H1 (cell line): Measurements from ENCODE around the gene C14orf132. TPM values are rescaled to one million over a fixed set of nuclear protein-coding genes. Genes with fewer than 3 reads are reported as not detected.

Experiments
- CTCF ChIA-PET: fragments of 300-600 bp; sonication (Branson Sonifier 250); formaldehyde crosslinking; loops from one replicate; lab custom pipeline; 2021; ENCODE audit not compliant: partially characterized antibody; lab: Charles Lee
- POLR2A ChIA-PET: fragments of 300-600 bp; sonication (Branson Sonifier 250); formaldehyde crosslinking; loops from one replicate; lab custom pipeline; 2021; ENCODE audit warnings: inconsistent platforms; ENCODE audit not compliant: partially characterized antibody; lab: Charles Lee
- DNase-seq, 2 experiments: peaks; one replicate each; pipeline versions ENCODE4 v3.0.0 to v3.0.0-alpha.2; 2010 to 2022; ENCODE audit warnings: low spot score in 2 of 2, low read depth in 1 of 2, mixed read lengths in 1 of 2
- FAIRE-seq: peaks from 2 replicates; lab custom pipeline; 2011; peaks lifted over from hg19 to GRCh38; lab: Jason Lieb, UNC
- H2AFZ ChIP-seq: 2 replicates; pipeline ENCODE4 v1.8.1; 2012; ENCODE audit warnings: low read length, inconsistent platforms
- H2AK5ac ChIP-seq: 2 replicates; pipeline ENCODE4 v1.6.1; 2013; ENCODE audit warnings: low read depth, low read length
- H2BK120ac ChIP-seq: replicated peaks from 2 replicates; pipeline ENCODE3; 2013; ENCODE audit warnings: low read depth, low read length, inconsistent platforms
- H2BK12ac ChIP-seq: 2 replicates; pipeline ENCODE4 v1.6.1; 2013; ENCODE audit warnings: low read depth, low read length
- H2BK15ac ChIP-seq: 2 replicates; pipeline ENCODE4 v1.6.1; 2013; ENCODE audit warnings: low read length
- H2BK20ac ChIP-seq: 2 replicates; pipeline ENCODE4 v1.6.1; 2013; ENCODE audit warnings: low read length
- H2BK5ac ChIP-seq: 2 replicates; pipeline ENCODE4 v1.6.1; 2013; ENCODE audit warnings: low read depth, low read length
- H3K14ac ChIP-seq: 2 replicates; pipeline ENCODE4 v1.6.1; 2013; ENCODE audit warnings: inconsistent platforms; ENCODE audit not compliant: insufficient read length
- H3K18ac ChIP-seq: 2 replicates; pipeline ENCODE4 v1.6.1; 2013; ENCODE audit warnings: low read length; ENCODE audit errors: extremely low read depth
- H3K23ac ChIP-seq: 2 replicates; pipeline ENCODE4 v1.6.1; 2013; ENCODE audit warnings: inconsistent platforms; ENCODE audit not compliant: insufficient read length
- H3K23me2 ChIP-seq: 2 replicates; pipeline ENCODE4 v1.6.1; 2013; ENCODE audit warnings: low read depth, low read length
- H3K27ac ChIP-seq: 2 replicates; pipeline ENCODE4 v1.6.1; 2011; ENCODE audit warnings: low read depth, low read length, inconsistent platforms
- H3K27me3 ChIP-seq, 4 experiments: replicated peaks in 1 of 4; 1 replicate in 1 of 4; 2 replicates in 3 of 4; pipeline versions ENCODE4 v1.6.1 to v1.8.1; 2011 to 2013; ENCODE audit warnings: low read length in 3 of 4, mild to moderate bottlenecking in 3 of 4, inconsistent platforms in 2 of 4, mixed read lengths in 2 of 4, moderate library complexity in 1 of 4; ENCODE audit not compliant: control insufficient read depth in 3 of 4, insufficient read depth in 3 of 4; ENCODE audit errors: extremely low read depth in 1 of 4
- H3K36me3 ChIP-seq, 4 experiments: 2 replicates each; pipeline versions ENCODE4 v1.6.1 to v1.8.1; 2011 to 2013; ENCODE audit warnings: mild to moderate bottlenecking in 4 of 4, low read length in 3 of 4, moderate library complexity in 2 of 4, control low read depth in 1 of 4, inconsistent platforms in 1 of 4; ENCODE audit not compliant: insufficient read depth in 4 of 4, control insufficient read depth in 2 of 4
- H3K4ac ChIP-seq: replicated peaks from 2 replicates; pipeline ENCODE3; 2013; ENCODE audit warnings: low read length, low read depth, mixed read lengths, inconsistent platforms; ENCODE audit not compliant: insufficient read length
- H3K4me1 ChIP-seq, 4 experiments: replicated peaks in 1 of 4; 1 replicate in 1 of 4; 2 replicates in 3 of 4; pipeline versions ENCODE4 v1.6.1 to v1.8.1; 2011 to 2013; ENCODE audit warnings: low read length in 3 of 4, inconsistent platforms in 2 of 4, mixed read lengths in 1 of 4; ENCODE audit not compliant: insufficient read depth in 4 of 4, control insufficient read depth in 3 of 4
- H3K4me2 ChIP-seq, 2 experiments: 2 replicates each; pipeline versions ENCODE4 v1.6.1 to v1.8.1; 2011 to 2013; ENCODE audit warnings: low read depth in 2 of 2, low read length in 2 of 2, control low read depth in 1 of 2, inconsistent platforms in 1 of 2, mild to moderate bottlenecking in 1 of 2; ENCODE audit not compliant: insufficient read depth in 1 of 2
- H3K4me3 ChIP-seq, 4 experiments: fragments of 200-600, 300-600 bp in 1 of 4; sonication (generic), shearing (Covaris generic), sonication (Bioruptor Twin) in 1 of 4; 2 replicates each; pipeline versions ENCODE4 v1.5.1 to v1.8.1; 2011 to 2016; ENCODE audit warnings: low read length in 4 of 4, low read depth in 3 of 4, control low read depth in 2 of 4, inconsistent platforms in 2 of 4, mild to moderate bottlenecking in 2 of 4, mixed read lengths in 1 of 4, moderate library complexity in 1 of 4; ENCODE audit not compliant: insufficient read depth in 2 of 4; ENCODE audit errors: extremely low read depth in 1 of 4
- H3K56ac ChIP-seq: replicated peaks from 2 replicates; pipeline ENCODE3; 2013; ENCODE audit warnings: low read depth, mild to moderate bottlenecking, mixed read lengths, low read length, inconsistent platforms; ENCODE audit not compliant: insufficient read length
- H3K79me1 ChIP-seq: 2 replicates; pipeline ENCODE4 v1.6.1; 2013; ENCODE audit warnings: low read depth, low read length, control low read depth
- H3K79me2 ChIP-seq, 2 experiments: 2 replicates each; pipeline versions ENCODE4 v1.6.1 to v1.8.1; 2012 to 2013; ENCODE audit warnings: low read length in 2 of 2, mild to moderate bottlenecking in 2 of 2, inconsistent platforms in 1 of 2; ENCODE audit not compliant: insufficient read depth in 2 of 2, control insufficient read depth in 1 of 2
- H3K9ac ChIP-seq, 4 experiments: replicated peaks in 1 of 4; 1 replicate in 1 of 4; 2 replicates in 3 of 4; pipeline versions ENCODE4 v1.6.1 to v1.8.1; 2011 to 2013; ENCODE audit warnings: low read depth in 3 of 4, low read length in 3 of 4, control low read depth in 2 of 4, mild to moderate bottlenecking in 2 of 4, moderate library complexity in 2 of 4, inconsistent platforms in 1 of 4; ENCODE audit errors: extremely low read depth in 1 of 4
- H3K9me3 ChIP-seq, 2 experiments: 2 replicates each; pipeline versions ENCODE4 v1.6.1 to v1.8.1; 2012 to 2013; ENCODE audit warnings: mild to moderate bottlenecking in 2 of 2, moderate library complexity in 2 of 2, control low read depth in 1 of 2, inconsistent platforms in 1 of 2, low read depth in 1 of 2, low read length in 1 of 2, mixed read lengths in 1 of 2; ENCODE audit not compliant: insufficient read depth in 2 of 2
- H4K20me1 ChIP-seq, 2 experiments: replicated peaks in 1 of 2; 2 replicates each; pipeline versions ENCODE3 to v1.8.1; 2011 to 2013; ENCODE audit warnings: inconsistent platforms in 2 of 2, low read length in 2 of 2, mild to moderate bottlenecking in 1 of 2; ENCODE audit not compliant: insufficient read depth in 2 of 2, control insufficient read depth in 1 of 2
- H4K5ac ChIP-seq: 2 replicates; pipeline ENCODE4 v1.6.1; 2013; ENCODE audit warnings: low read length, low read depth, mixed read lengths, inconsistent platforms; ENCODE audit not compliant: insufficient read length
- H4K8ac ChIP-seq: 2 replicates; pipeline ENCODE4 v1.8.0; 2013; ENCODE audit warnings: mild to moderate bottlenecking, moderate library complexity, low read length, inconsistent platforms; ENCODE audit not compliant: insufficient read depth; ENCODE audit errors: extremely low read depth
- H4K91ac ChIP-seq: replicated peaks from 2 replicates; pipeline ENCODE3; 2013; ENCODE audit warnings: low read length, mixed read lengths, inconsistent platforms; ENCODE audit not compliant: insufficient read length
- BCL11A ChIP-seq, 2 experiments: IDR thresholded peaks; one replicate each; pipeline ENCODE4 v1.6.1; 2011; ENCODE audit warnings: low read depth in 2 of 2, low read length in 2 of 2, mild to moderate bottlenecking in 2 of 2
- BRCA1 ChIP-seq: IDR thresholded peaks from 2 replicates; pipeline ENCODE4 v1.6.1; 2012; ENCODE audit warnings: low read depth, low read length, improper control_type of control experiment
- CBX8 ChIP-seq: fragments of 300-800, 300-1000 bp; sonication (generic); IDR thresholded peaks from 2 replicates; pipeline ENCODE4 v1.7.1; 2016; ENCODE audit warnings: low read depth, low read length, borderline replicate concordance
- CREB1 ChIP-seq: IDR thresholded peaks from 2 replicates; pipeline ENCODE4 v1.6.1; 2012; ENCODE audit warnings: inconsistent platforms
- CTCF ChIP-seq, 3 experiments: IDR thresholded peaks; 1 replicate in 2 of 3; 2 replicates in 1 of 3; pipeline versions ENCODE4 v1.5.1 to v1.6.1; 2011; ENCODE audit warnings: low read length in 3 of 3, mild to moderate bottlenecking in 3 of 3, inconsistent platforms in 2 of 3, low read depth in 1 of 3, moderate library complexity in 1 of 3; ENCODE audit not compliant: insufficient read depth in 1 of 3; ENCODE audit errors: control extremely low read depth in 1 of 3
- EGR1 ChIP-seq: IDR thresholded peaks from 2 replicates; pipeline ENCODE4 v1.6.1; 2011; ENCODE audit warnings: low read depth, low read length, borderline replicate concordance
- FOSL1 ChIP-seq: IDR thresholded peaks from 2 replicates; pipeline ENCODE4 v1.6.1; 2011; ENCODE audit warnings: mild to moderate bottlenecking, low read depth, low read length, moderate library complexity; ENCODE audit not compliant: insufficient read depth
- HDAC2 ChIP-seq, 2 experiments: fragments of 300-600 bp in 1 of 2; sonication (generic) in 1 of 2; IDR thresholded peaks; 2 replicates each; pipeline ENCODE4 v1.6.1; 2011 to 2012; ENCODE audit warnings: low read depth in 2 of 2, low read length in 2 of 2, mild to moderate bottlenecking in 2 of 2, moderate library complexity in 2 of 2, borderline replicate concordance in 1 of 2, inconsistent platforms in 1 of 2
- HDAC6 ChIP-seq: IDR thresholded peaks from one replicate; pipeline ENCODE4 v1.7.1; 2012; ENCODE audit warnings: low read depth, mild to moderate bottlenecking, inconsistent platforms, low read length, moderate library complexity
- MAX ChIP-seq: IDR thresholded peaks from 2 replicates; pipeline ENCODE4 v1.6.1; 2012; ENCODE audit warnings: inconsistent platforms
- SRF ChIP-seq: IDR thresholded peaks from 2 replicates; pipeline ENCODE4 v1.6.1; 2011; ENCODE audit warnings: mild to moderate bottlenecking, low read depth, low read length, moderate library complexity
- WGBS, 2 experiments: shearing (Covaris generic) in 1 of 2; methylation state at CpG; one replicate each; pipeline versions ENCODE4 v1.1.6 to v1.1.7; 2013 to 2015; ENCODE audit warnings: low lambda C conversion rate in 2 of 2, mixed read lengths in 2 of 2, inconsistent platforms in 1 of 2, low coverage in 1 of 2, missing lambda C conversion rate in 1 of 2; ENCODE audit not compliant: insufficient replicate concordance in 2 of 2, insufficient coverage in 1 of 2, insufficient read length in 1 of 2; ENCODE audit errors: extremely low coverage in 1 of 2, missing lambda C conversion rate in 1 of 2; 5-methylcytosine and 5-hydroxymethylcytosine counted together
- polyA plus RNA-seq, 7 experiments: library from polyadenylated mRNA; depleted of rRNA in 3 of 7; stranded (reverse) in 5 of 7; unstranded in 2 of 7; fragments of >200 nt in 5 of 7; fragments of 200-250 nt in 2 of 7; gene quantifications; 1 replicate in 5 of 7; 2 replicates in 1 of 7; 4 replicates in 1 of 7; pipeline versions ENCODE4 v1.2.1 to v1.2.3, GENCODE V29; 2011 to 2013; ENCODE audit warnings: missing spikeins in 2 of 7, mixed read lengths in 2 of 7
- total RNA-seq: library from RNA; stranded (reverse); fragmentation: NEBNext Ultra II Directional; extraction: Animal tissue kit (Norgen Biotek cat#: 25700); gene quantifications from 2 replicates; pipeline ENCODE4 v1.2.1, GENCODE V29; 2021

C14orf132 gene
- total and polyA plus RNA-seq, 2 of the 8 experiments (the other 6 are each of a cell fraction or from before 2014, with no cell fraction given), result 11.7 to 32.5 TPM

- DNase-seq, result no peak
- H2AFZ ChIP-seq, result no peak overlapping the region
- H3K79me1 ChIP-seq, result no peaks in the 10 kb centered on the region
- no peaks in the 10 kb centered on the region for H3K23me2 ChIP-seq
- no peak for FAIRE-seq
- H2BK15ac ChIP-seq, result no peak overlapping the region
- H4K8ac ChIP-seq, result no peak overlapping the region
- no peaks in the 10 kb centered on the region for H4K20me1 ChIP-seq
- ChIA-PET CTCF (interaction anchor here (1.0 kb wide), 1 partner anchor 9 kb away, joined by 5 read pairs; no protein-coding TSS in a partner anchor), POLR2A (no interaction called here)
- H3K4me3 ChIP-seq, result no peak overlapping the region
- H2AK5ac ChIP-seq, result no peak overlapping the region
- H3K9me3 ChIP-seq, result no peaks in the 10 kb centered on the region
- no peak overlapping the region for H3K14ac ChIP-seq
- H3K4me1 ChIP-seq, result no peaks in the 10 kb centered on the region
- H3K79me2 ChIP-seq, result no peaks in the 10 kb centered on the region
- H2BK20ac ChIP-seq, result no peak overlapping the region
- no peak overlapping the region for H2BK12ac ChIP-seq
- no peak overlapping the region for H3K18ac ChIP-seq
- H3K27ac ChIP-seq, result no peak overlapping the region
- no peak overlapping the region for H3K56ac ChIP-seq
- peaks cover 0 to 15% (median 6%) of the 10 kb centered on the region in 4 experiments; a peak in 4 of 7 replicates for H3K27me3 ChIP-seq
- no peak overlapping the region for H3K23ac ChIP-seq
- H2BK5ac ChIP-seq, result no peak overlapping the region
- H4K5ac ChIP-seq, result no peak overlapping the region
- no peaks in the 10 kb centered on the region for H3K36me3 ChIP-seq
- no peak overlapping the region for H3K4ac ChIP-seq
- no peak overlapping the region for H2BK120ac ChIP-seq
- 93% methylated on average over 7 of the region's 7 CpGs; no CpG with 5 or more reads in 1 of the 2 experiments for WGBS, 2 experiments
- no peak overlapping the region for H4K91ac ChIP-seq
- H3K4me2 ChIP-seq, result no peak overlapping the region
- H3K9ac ChIP-seq, result no peak overlapping the region
- TF ChIP-seq FOSL1 (no peak), CREB1 (no peak), CTCF (IDR thresholded peaks at IDR 0.05; ENCODE audit: control extremely low read depth in 1 of 3, insufficient read depth in 1 of 3, low read depth in 1 of 3, low read length in 3 of 3) (no peak), HDAC2 (IDR thresholded peaks at IDR 0.05; ENCODE audit: borderline replicate concordance in 1 of 2, low read depth in 2 of 2, low read length in 2 of 2) (no peak), CBX8 (no peak), SRF (no peak), MAX (no peak), HDAC6 (no peak), BRCA1 (no peak), BCL11A (IDR thresholded peaks at IDR 0.05; ENCODE audit: low read depth in 2 of 2, low read length in 2 of 2) (no peak), EGR1 (no peak)
These were observed 90.1 kb downstream of the C14orf132 start for GRCh38 chr14:96129128-96129736.
